ENCODE measurements around the gene JPT2. TPM values are rescaled to one million over a fixed set of nuclear protein-coding genes. Genes with fewer than 3 reads are reported as not detected.

Gene JPT2
- total and polyA plus RNA-seq, 2 experiments from 2014 or later = 43.8 to 139 TPM

DNA sequence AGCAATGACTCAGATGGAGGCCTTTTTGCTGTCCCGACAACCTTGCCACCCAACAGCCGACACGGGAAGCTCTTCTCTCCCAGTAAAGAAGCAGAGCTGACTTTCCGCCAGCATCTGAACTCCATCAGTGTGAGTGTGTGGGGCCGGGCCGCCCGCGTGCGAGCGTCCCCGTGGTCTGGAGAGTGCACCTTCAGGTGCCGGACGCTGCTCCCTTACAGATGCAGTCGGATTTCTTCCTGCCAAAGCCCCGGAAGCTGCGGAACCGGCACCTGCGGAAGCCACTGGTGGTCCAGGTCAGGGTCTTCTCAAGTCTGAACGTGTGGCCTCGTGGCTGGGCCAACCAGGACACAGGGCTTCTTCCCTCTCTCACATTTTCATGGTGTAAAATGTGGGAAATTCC is 15.5 kb upstream of the JPT2 start:
- Histone ChIP-seq H3F3A (replicated peaks; ENCODE audit: low read depth) (no peaks in the 10 kb centered on the region), H3K79me2 (replicated peaks; ENCODE audit: insufficient read depth) (no peaks in the 10 kb centered on the region), H2AFZ (no peak overlapping the region), H3K27ac (ENCODE audit: low read depth) (no peak overlapping the region), H3K4me2 (no peak overlapping the region), H3K36me3 (ENCODE audit: insufficient read depth) (peaks cover 16% of the 10 kb centered on the region), H4K20me1 (replicated peaks; ENCODE audit: insufficient read depth) (peaks cover 4% of the 10 kb centered on the region; the same call in 1 of the 2 replicates), H3K9me2 (ENCODE audit: insufficient read depth) (no peaks in the 10 kb centered on the region), H3K27me3 (ENCODE audit: insufficient read depth) (no peaks in the 10 kb centered on the region), H3K4me3 (no peak overlapping the region), H3K4me1 (ENCODE audit: insufficient read depth) (no peaks in the 10 kb centered on the region)
- Mint-ChIP-seq H3K27ac (no peak overlapping the region), H3K27me3 (ENCODE audit: insufficient read depth, low read depth, poor library complexity) (peaks cover 11% of the 10 kb centered on the region), H3K4me3 (no peak overlapping the region), H3K9me3 (no peaks in the 10 kb centered on the region; the same call in 2 of the 3 replicates), H3K4me1 (no peaks in the 10 kb centered on the region), H3K36me3 (ENCODE audit: low read depth) (peaks cover 54% of the 10 kb centered on the region)
- DNase-seq (ENCODE audit: low spot score) (no peak), ATAC-seq (no peak)
- TF ChIP-seq JUNB (IDR thresholded peaks at IDR 0.05; ENCODE audit: unreplicated experiment) (no peak), CREB1 (CRISPR knock-in tag; IDR thresholded peaks at IDR 0.05; ENCODE audit: low read depth) (no peak), STAT1 (IDR thresholded peaks at IDR 0.05; ENCODE audit: unreplicated experiment) (no peak), CTCF (conservative IDR thresholded peaks at IDR 0.05; ENCODE audit: low read depth in 2 of 2) (no peak), EZH2phosphoT487 (IDR thresholded peaks at IDR 0.05; ENCODE audit: unreplicated experiment) (no peak), ZNF114 (CRISPR knock-in tag; IDR thresholded peaks at IDR 0.05) (no peak), POLR2AphosphoS5 (IDR thresholded peaks at IDR 0.05; ENCODE audit: low read depth) (no peak), ZNF331 (CRISPR knock-in tag; IDR thresholded peaks at IDR 0.05; ENCODE audit: low read depth) (no peak), NANOG (IDR thresholded peaks at IDR 0.05; ENCODE audit: borderline replicate concordance) (no peak), EZH2 (IDR thresholded peaks at IDR 0.05; ENCODE audit: low read depth, unreplicated experiment) (no peak), ETS1 (IDR thresholded peaks at IDR 0.05) (no peak)
- TF ChIP-seq, protein P1, sequence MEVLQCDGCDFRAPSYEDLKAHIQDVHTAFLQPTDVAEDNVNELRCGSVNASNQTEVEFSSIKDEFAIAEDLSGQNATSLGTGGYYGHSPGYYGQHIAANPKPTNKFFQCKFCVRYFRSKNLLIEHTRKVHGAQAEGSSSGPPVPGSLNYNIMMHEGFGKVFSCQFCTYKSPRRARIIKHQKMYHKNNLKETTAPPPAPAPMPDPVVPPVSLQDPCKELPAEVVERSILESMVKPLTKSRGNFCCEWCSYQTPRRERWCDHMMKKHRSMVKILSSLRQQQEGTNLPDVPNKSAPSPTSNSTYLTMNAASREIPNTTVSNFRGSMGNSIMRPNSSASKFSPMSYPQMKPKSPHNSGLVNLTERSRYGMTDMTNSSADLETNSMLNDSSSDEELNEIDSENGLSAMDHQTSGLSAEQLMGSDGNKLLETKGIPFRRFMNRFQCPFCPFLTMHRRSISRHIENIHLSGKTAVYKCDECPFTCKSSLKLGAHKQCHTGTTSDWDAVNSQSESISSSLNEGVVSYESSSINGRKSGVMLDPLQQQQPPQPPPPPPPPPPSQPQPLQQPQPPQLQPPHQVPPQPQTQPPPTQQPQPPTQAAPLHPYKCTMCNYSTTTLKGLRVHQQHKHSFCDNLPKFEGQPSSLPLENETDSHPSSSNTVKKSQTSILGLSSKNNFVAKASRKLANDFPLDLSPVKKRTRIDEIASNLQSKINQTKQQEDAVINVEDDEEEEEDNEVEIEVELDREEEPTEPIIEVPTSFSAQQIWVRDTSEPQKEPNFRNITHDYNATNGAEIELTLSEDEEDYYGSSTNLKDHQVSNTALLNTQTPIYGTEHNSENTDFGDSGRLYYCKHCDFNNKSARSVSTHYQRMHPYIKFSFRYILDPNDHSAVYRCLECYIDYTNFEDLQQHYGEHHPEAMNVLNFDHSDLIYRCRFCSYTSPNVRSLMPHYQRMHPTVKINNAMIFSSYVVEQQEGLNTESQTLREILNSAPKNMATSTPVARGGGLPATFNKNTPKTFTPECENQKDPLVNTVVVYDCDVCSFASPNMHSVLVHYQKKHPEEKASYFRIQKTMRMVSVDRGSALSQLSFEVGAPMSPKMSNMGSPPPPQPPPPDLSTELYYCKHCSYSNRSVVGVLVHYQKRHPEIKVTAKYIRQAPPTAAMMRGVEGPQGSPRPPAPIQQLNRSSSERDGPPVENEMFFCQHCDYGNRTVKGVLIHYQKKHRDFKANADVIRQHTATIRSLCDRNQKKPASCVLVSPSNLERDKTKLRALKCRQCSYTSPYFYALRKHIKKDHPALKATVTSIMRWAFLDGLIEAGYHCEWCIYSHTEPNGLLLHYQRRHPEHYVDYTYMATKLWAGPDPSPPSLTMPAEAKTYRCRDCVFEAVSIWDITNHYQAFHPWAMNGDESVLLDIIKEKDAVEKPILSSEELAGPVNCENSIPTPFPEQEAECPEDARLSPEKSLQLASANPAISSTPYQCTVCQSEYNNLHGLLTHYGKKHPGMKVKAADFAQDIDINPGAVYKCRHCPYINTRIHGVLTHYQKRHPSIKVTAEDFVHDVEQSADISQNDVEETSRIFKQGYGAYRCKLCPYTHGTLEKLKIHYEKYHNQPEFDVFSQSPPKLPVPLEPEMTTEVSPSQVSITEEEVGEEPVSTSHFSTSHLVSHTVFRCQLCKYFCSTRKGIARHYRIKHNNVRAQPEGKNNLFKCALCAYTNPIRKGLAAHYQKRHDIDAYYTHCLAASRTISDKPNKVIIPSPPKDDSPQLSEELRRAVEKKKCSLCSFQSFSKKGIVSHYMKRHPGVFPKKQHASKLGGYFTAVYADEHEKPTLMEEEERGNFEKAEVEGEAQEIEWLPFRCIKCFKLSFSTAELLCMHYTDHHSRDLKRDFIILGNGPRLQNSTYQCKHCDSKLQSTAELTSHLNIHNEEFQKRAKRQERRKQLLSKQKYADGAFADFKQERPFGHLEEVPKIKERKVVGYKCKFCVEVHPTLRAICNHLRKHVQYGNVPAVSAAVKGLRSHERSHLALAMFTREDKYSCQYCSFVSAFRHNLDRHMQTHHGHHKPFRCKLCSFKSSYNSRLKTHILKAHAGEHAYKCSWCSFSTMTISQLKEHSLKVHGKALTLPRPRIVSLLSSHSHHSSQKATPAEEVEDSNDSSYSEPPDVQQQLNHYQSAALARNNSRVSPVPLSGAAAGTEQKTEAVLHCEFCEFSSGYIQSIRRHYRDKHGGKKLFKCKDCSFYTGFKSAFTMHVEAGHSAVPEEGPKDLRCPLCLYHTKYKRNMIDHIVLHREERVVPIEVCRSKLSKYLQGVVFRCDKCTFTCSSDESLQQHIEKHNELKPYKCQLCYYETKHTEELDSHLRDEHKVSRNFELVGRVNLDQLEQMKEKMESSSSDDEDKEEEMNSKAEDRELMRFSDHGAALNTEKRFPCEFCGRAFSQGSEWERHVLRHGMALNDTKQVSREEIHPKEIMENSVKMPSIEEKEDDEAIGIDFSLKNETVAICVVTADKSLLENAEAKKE (CRISPR knock-in tag; IDR thresholded peaks at IDR 0.05) = no peak
- TF ChIP-seq, protein P2, sequence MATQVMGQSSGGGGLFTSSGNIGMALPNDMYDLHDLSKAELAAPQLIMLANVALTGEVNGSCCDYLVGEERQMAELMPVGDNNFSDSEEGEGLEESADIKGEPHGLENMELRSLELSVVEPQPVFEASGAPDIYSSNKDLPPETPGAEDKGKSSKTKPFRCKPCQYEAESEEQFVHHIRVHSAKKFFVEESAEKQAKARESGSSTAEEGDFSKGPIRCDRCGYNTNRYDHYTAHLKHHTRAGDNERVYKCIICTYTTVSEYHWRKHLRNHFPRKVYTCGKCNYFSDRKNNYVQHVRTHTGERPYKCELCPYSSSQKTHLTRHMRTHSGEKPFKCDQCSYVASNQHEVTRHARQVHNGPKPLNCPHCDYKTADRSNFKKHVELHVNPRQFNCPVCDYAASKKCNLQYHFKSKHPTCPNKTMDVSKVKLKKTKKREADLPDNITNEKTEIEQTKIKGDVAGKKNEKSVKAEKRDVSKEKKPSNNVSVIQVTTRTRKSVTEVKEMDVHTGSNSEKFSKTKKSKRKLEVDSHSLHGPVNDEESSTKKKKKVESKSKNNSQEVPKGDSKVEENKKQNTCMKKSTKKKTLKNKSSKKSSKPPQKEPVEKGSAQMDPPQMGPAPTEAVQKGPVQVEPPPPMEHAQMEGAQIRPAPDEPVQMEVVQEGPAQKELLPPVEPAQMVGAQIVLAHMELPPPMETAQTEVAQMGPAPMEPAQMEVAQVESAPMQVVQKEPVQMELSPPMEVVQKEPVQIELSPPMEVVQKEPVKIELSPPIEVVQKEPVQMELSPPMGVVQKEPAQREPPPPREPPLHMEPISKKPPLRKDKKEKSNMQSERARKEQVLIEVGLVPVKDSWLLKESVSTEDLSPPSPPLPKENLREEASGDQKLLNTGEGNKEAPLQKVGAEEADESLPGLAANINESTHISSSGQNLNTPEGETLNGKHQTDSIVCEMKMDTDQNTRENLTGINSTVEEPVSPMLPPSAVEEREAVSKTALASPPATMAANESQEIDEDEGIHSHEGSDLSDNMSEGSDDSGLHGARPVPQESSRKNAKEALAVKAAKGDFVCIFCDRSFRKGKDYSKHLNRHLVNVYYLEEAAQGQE (IDR thresholded peaks at IDR 0.05; ENCODE audit: unreplicated experiment) = no peak
